GDM1 (cell line): ENCODE results near the gene CBX5.
"Not testable (repeated sequence)": the region's sequence is repeated elsewhere in the genome, so short reads cannot be mapped to it uniquely, and the experiment has no call there.

Source experiments
- DNase-seq: peaks from one replicate; lab custom pipeline; 2025; lab: John Stamatoyannopoulos, UW

Gene CBX5

GRCh38 chr12:54279632-54280467 is at the start of gene CBX5:
Gene CBX5, minus strand, starts transcription at chr12:54280122. Its CDS starts 22,472 bp downstream, at chr12:54257650.
- DNase-seq, result peak; percentile 97

DNA sequence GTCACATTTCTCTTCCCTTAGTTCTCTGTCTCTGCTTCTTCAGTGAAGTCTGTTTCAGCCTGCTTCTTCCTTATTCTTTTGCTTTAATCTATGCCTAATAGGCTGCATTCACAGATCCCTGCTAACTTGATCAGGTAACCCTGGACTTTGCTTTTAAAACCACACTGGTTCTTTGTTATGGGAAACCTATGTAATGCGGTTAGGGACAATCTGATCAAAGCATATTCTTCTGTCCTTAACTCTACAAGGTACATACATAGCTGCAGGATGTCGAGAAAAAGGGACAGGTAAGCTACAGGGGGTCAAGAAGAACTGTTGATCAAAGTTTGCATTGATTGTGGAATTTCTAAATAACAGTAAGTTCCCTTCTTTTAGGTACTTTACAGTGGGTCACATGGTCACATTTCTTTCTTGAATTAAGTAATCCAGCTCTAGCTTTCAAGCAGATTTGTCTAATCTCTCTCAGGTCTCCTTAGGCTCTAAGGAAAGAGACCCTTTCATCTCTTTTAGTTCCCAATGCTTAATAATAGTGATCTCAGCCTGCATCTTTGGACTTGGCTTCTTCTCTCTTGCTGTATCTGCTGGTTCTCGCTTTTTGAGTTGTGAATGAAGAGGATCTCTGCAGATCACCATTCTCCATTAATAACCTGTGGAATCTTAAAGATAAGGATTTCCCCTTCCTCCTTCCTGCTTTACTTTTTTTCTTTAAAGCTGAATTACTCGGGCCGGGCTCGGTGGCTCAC is 48.8 kb upstream of the CBX5 start:
- DNase-seq, result no peak

DNA sequence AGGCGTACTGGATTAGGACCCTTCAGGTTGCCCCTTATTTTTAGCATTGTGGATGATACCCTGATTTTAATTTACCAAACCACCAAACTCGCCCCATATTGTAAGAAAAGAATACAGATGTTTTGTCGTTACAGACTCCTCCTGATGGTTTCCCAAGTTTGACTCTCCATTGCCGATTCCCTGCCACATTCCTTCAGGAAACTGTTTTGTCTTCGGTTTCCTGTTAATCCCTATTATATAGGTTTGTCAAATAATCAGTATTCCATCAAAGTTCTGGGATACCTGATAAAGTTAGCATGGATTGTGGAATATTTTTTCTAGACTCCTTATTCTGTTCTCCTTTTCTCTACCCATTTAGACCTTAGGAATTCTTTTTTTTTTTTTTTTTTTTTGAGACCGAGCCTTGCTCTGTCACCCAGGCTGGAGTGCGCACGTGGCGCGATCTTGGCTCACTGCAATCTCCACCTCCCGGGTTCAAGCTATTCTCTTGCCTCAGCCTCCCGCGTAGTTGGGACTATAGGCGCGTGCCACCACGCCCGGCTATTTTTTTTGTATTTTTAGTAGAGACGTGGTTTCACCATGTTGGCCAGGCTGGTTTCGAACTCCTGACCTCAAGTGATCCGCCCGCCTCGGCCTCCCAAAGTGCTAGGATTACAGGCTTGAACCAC is 45.7 kb upstream of the CBX5 start:
- DNase-seq, result not testable (repeated sequence)

- DNase-seq, result peak; percentile 96
Observed at GRCh38 chr12:54324617-54325441, 44.9 kb upstream of the CBX5 start, which contains the start of gene COPZ1. Gene COPZ1, plus strand, starts transcription at chr12:54325131. Its CDS starts 33 bp downstream, at chr12:54325164.

DNA sequence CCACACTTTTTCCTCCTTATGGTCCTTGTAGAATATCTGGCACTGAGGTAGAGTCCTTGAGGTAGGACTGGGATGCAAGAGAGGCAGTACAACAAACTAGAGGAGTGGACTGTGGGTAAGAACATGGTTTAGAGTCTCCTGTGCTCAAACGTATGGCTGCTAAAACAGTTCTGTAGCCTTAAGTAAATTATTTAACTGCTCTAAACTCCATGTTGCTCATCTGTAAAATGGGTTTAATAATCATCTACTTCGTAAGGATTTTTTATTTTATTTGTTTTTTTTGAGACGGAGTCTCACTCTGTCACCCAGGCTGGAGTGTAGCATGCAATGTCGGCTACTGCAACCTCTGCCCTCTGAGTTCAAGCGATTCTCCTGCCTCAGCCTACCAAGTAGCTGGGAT is 41.4 kb upstream of the CBX5 start:
- no peak for DNase-seq

DNA sequence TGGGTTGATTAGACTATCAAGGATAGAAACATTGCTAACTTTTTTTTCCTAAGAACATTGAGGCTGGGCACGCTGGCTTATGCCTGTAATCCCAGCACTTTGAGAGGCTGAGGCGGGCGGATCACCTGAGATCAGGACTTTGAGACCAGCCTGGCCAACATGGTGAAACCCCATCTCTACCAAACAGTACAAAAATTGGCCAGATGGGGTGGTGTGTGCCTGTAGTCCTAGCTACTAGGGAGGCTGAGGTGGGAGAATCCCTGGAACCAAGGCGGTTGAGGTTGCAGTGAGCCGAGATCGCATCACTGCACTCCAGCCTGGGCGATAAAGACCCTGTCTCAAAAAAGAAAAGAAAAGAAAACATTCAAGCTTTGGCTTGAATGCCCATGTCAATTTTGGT is 32.4 kb upstream of the CBX5 start:
- not testable (repeated sequence) for DNase-seq

GRCh38 chr12:54311051-54311450 is 31.1 kb upstream of the CBX5 start:
- no peak for DNase-seq

GRCh38 chr12:54306925-54307741 is 27.2 kb upstream of the CBX5 start:
- DNase-seq, result peak; percentile 97

GRCh38 chr12:54304187-54304810 is 24.4 kb upstream of the CBX5 start:
- peak; percentile 98 for DNase-seq

DNA sequence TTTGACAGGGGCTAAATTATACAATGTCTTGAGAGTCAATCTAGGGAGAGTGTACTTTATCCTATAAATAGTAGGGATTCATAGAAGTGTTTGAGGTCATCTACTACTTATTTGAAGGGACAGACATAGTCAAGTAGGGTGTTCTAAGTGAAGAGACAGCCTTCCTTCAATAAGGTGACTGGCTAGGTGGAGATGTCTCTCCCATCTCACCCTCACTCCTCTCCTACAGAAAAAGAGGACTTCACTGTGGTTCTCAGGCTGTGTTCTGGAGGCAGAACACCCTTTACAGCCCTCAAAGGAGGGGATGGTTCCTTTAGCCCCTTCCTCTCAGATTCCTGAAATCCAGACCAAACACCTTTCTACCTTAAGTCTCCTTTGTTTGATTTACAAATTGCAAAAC is 23.7 kb upstream of the CBX5 start:
- DNase-seq, result no peak

DNA sequence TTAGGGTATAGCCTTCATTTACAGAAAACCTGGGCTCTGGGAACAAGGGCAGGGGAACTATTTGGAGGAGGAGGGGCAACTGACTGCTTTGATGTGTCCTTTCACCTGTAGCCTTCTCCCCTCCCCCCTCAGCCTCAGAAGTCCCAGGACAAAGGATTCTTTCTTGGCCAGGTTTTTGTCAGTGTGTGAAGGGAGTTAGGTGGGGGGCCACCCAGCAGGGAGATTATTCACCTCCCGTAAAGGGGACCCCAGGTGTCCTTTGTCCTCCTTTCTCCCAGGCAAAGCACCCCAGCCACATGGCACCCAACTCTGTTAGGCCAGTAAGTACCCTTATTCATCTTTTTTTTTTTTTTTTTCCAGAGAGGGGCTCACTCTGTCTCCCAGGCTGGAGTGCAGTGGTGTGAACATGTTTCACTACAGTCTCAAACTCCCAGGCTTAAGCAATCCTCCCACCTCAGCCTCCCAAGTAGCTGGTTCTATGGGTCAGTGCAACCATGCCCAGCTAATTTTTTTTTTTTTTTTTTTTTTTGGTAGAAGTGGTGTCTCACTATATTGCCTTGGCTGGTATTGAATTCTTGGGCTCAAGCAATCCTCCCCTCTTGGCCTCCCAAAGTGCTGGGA is 21.6 kb upstream of the CBX5 start:
- DNase-seq, result no peak

DNA sequence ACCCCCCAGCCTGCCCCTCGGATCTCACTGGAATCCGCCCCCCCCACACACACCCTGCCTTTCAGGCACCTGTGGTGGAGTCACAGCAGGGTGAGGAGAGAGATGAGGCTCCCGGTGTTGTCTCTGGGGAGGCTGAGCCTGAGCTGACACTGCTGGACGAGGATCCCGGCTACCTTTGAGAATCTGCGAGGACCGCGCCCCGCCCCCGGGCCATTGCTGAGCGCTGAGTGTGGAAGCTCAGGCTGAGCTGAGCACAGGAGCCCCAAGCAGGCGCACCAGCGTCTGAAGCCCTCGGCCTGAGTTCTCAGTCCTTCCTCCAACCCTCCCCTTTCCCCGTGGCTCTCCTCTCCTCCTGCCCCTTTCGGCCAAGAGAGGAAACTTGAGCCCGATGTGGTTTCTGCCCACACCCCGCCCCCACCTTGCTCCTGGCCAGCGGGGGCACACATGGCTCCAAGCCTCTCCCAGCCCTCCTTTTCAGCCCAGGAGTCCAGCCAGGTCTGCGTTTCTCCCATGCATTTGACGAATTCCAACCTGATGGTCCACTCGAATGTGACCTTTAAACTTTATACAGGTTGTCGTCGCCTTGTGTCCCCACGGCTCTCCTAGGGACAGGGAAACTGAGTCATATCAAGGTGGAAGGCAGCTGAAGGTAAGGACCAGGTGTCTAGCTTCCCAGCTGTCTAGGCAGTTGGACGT is 21.0 kb upstream of the CBX5 start, which contains the start of gene NFE2:
TSS of gene NFE2 (minus strand) at position 284 of the 696 bp plus-strand sequence. CDS start 5,767 bp downstream, outside the sequence.
- DNase-seq, result peak; percentile 85

DNA sequence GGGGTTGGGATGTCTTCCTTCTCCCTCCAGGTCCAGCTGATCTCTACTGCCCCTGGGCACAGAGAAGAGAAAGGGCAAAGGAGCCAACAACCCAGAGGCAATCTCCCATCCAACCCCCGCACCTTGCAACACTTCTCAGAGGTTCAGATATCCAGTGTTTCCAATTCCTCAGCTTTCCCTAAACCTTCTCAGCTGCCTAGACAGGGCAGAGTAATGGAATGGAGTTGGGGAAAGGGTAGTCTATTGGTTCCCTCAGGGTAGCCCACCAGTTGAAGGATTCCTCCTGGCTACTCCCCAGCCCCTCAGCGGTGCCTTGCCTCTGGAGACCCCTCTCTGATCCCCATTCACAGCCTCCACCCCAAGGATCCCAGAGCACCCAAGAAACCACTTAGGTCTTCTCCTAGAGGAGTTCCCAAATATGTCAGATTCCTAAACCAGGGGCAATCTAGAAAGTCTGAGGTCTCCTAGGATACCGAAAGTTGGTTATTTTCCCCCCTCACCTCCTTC is 20.4 kb upstream of the CBX5 start:
- no peak for DNase-seq

GRCh38 chr12:54299515-54300224 is 19.7 kb upstream of the CBX5 start:
- DNase-seq, result no peak

- no peak for DNase-seq
Observed at GRCh38 chr12:54298904-54299303, 19.0 kb upstream of the CBX5 start.

GRCh38 chr12:54296393-54297099 is 16.6 kb upstream of the CBX5 start:
- no peak for DNase-seq

DNA sequence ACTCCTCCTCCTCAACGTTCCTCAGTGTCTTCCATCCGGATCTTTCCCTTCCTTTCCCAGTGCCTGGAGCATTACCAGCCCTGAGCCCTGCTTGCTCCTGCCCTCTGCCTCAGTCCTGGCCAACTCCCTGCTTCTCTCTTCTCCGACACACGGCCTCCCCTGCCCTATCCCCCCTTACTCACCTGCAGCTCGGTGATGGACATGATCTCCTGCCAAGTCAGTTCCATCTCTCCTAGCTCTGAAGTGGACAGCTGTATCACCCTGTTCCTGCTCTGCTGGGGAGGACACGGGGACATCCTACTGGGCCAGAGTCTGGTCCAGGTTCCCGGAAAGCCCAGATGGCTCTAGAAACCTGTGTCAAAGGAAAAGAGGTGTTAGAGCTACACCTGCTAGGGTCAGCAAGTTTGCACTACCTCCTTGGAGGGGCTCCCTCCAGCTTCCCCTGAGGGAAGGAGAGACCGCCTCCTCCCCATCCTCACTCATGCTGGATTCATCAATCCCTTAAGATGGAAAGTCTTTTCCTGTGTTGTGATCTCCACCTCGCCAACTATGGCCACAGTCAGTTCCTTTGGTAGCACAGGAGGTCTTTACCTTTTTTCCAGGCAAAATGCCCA is 15.1 kb upstream of the CBX5 start:
- DNase-seq, result no peak
